ENCODE measurements around the gene KLF11. TPM values are rescaled to one million over a fixed set of nuclear protein-coding genes. Genes with fewer than 3 reads are reported as not detected.

KLF11 gene
- total and polyA plus RNA-seq, 2 experiments from 2014 or later: 4.8 to 6.6 TPM

DNA sequence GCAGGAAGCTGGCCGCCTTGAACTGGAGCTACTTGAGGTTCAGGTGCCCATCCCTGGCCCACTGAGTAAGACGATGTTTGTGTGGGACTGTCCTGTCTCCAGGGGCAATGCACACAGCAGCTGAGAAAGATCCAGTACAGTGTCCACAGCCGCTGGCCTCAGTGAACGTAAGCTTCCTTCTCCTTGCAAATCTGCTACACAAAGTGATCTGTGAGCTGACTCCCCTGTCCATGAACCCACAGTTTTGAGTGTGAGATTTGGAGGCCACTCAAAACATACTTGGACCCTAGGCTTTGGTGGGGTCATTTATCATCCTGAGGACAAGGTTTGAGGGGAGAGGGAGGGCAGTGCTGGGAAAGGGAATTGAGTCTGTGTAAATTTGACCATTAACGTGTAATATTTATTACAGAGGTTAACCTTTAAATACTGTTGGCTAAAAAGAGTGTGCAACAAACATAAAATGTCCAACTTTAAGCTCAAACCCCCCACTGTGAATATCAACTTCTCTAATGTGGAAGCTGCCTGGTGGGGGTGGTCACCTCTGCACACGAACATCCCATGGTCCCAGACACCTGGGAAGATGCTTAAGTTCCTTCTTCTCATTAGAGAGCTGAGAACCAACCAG lies 41.8 kb downstream of the KLF11 start:
- TF ChIP-seq EZH2phosphoT487 (IDR thresholded peaks at IDR 0.05; ENCODE audit: insufficient read depth, low read depth) (no peak), EZH2 (IDR thresholded peaks at IDR 0.05; ENCODE audit: insufficient read depth, poor library complexity, severe bottlenecking) (no peak)
- 0 out of 2 replicates have a peak, but pooled peaks cover 8% of the 10 kb centered on the region for H3K4me1 ChIP-seq (ENCODE audit: insufficient read depth)
- H2AFZ ChIP-seq: no peak overlapping the region
- 58 to 74% methylated on average over 4 to 6 of the region's 6 CpGs for WGBS, 2 experiments (ENCODE audit: low coverage in 1 of 2, low lambda C conversion rate in 2 of 2, missing lambda C conversion rate in 2 of 2)
- H4K20me1 ChIP-seq (ENCODE audit: insufficient read depth): no peaks in the 10 kb centered on the region
- in situ Hi-C loops (cut with MboI): no loop called here
- H3K79me2 ChIP-seq (ENCODE audit: insufficient read depth): no peaks in the 10 kb centered on the region
- no peak overlapping the region for H3K9ac ChIP-seq
- no peaks in the 10 kb centered on the region for H3K9me2 ChIP-seq (ENCODE audit: insufficient read depth)
- H3K4me2 ChIP-seq (ENCODE audit: unreplicated experiment): no peak overlapping the region
- no peak overlapping the region for H3K4me3 ChIP-seq
- DNase-seq: no peak
- peaks cover 66% of the 10 kb centered on the region for H3K27me3 ChIP-seq (replicated peaks; ENCODE audit: insufficient read depth)
- H3K9me3 ChIP-seq (ENCODE audit: low read depth): no peaks in the 10 kb centered on the region
- no peaks in the 10 kb centered on the region for H3K36me3 ChIP-seq (ENCODE audit: low read depth)
- H3F3A ChIP-seq (ENCODE audit: insufficient read depth): 0 out of 2 replicates have a peak, but pooled peaks cover 5% of the 10 kb centered on the region
- H3K27ac ChIP-seq: no peak overlapping the region

DNA sequence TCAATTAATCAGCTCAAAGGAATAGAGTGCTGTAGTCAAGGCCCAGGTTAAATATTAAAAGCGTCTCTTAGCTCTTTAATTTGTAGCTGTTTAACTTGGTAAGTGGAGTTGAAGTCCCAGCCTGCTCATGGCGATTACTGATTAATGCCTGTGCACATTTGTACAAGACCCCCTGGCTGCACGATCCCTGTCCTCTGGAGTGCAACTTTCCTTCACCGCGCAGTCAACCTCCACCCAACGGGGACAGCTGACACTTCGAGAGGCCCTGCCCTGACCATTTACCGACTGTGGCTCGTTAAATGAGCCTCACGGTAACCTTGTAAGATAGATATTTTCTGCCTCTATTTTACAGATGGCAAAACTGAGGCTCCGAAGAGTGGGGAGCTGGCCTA lies 42.3 kb downstream of the KLF11 start:
- Histone ChIP-seq H2AFZ (no peak overlapping the region), H4K20me1 (ENCODE audit: insufficient read depth) (no peaks in the 10 kb centered on the region), H3K36me3 (ENCODE audit: low read depth) (no peaks in the 10 kb centered on the region), H3K9ac (no peak overlapping the region), H3K9me3 (ENCODE audit: low read depth) (no peaks in the 10 kb centered on the region), H3K79me2 (ENCODE audit: insufficient read depth) (no peaks in the 10 kb centered on the region), H3K4me2 (ENCODE audit: unreplicated experiment) (no peak overlapping the region), H3K4me1 (ENCODE audit: insufficient read depth) (0 out of 2 replicates have a peak, but pooled peaks cover 8% of the 10 kb centered on the region), H3K27me3 (replicated peaks; ENCODE audit: insufficient read depth) (peaks cover 71% of the 10 kb centered on the region), H3K27ac (no peak overlapping the region), H3K9me2 (ENCODE audit: insufficient read depth) (no peaks in the 10 kb centered on the region), H3K4me3 (no peak overlapping the region), H3F3A (ENCODE audit: insufficient read depth) (0 out of 2 replicates have a peak, but pooled peaks cover 5% of the 10 kb centered on the region)
- TF ChIP-seq EZH2 (IDR thresholded peaks at IDR 0.05; ENCODE audit: insufficient read depth, poor library complexity, severe bottlenecking): no peak
- no peak for TF ChIP-seq EZH2phosphoT487 (IDR thresholded peaks at IDR 0.05; ENCODE audit: insufficient read depth, low read depth)
- DNase-seq: no peak
- WGBS, 2 experiments (ENCODE audit: low coverage in 1 of 2, low lambda C conversion rate in 2 of 2, missing lambda C conversion rate in 2 of 2): 92% methylated on average over 11 of the region's 11 CpGs
- in situ Hi-C loops (cut with MboI): no loop called here

DNA sequence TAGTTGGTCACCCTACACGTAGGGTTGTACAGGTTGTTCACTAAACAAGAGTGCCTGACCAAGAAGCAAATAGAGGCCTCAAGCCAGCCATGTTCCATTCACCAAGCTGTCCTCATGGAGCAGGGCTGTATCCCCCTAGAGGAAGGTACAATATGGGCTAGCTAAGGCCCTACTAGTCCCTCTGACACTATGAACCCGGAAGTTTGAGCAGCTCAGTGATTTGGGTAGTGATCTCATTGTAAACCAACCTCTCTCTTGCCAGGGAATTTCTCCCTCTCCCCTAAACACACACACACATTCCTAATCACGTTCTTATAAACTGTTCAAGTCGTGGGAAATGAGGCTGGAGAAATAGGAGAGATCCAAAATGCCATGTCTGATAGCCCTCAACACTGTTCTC lies 43.6 kb downstream of the KLF11 start:
- no peak for DNase-seq
- H3K27me3 ChIP-seq (replicated peaks; ENCODE audit: insufficient read depth): peaks cover 63% of the 10 kb centered on the region

DNA sequence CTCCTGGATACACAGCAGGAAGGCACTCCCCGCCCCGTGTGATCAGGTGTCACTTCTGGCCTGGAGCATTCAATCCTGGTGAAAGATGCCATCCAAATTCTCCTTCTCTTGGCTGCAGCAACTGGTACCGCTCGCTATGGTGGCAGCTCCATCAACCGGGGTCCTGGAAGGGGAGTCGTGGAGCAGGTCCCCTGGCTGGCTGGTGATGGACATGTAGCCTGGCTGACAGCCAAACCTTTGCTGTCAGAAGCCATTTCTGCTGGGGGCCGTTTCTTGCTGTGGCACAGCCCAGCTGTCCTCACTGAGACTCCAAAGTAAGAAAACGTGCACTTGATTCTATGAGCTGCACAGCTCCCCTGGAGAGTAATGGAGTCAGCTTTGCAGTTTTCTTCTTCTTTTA lies 44.0 kb downstream of the KLF11 start:
- WGBS, 2 experiments (ENCODE audit: low coverage in 1 of 2, low lambda C conversion rate in 2 of 2, missing lambda C conversion rate in 2 of 2): 71 to 74% methylated on average over 8 of the region's 8 CpGs
- H4K20me1 ChIP-seq (ENCODE audit: insufficient read depth): no peaks in the 10 kb centered on the region
- H2AFZ ChIP-seq: no peak overlapping the region
- H3K79me2 ChIP-seq (ENCODE audit: insufficient read depth): no peaks in the 10 kb centered on the region
- 0 out of 2 replicates have a peak, but pooled peaks cover 8% of the 10 kb centered on the region for H3K4me1 ChIP-seq (ENCODE audit: insufficient read depth)
- in situ Hi-C loops (cut with MboI): no loop called here
- DNase-seq: no peak
- H3F3A ChIP-seq (ENCODE audit: insufficient read depth): 0 out of 2 replicates have a peak, but pooled peaks cover 5% of the 10 kb centered on the region
- no peaks in the 10 kb centered on the region for H3K9me2 ChIP-seq (ENCODE audit: insufficient read depth)
- no peak overlapping the region for H3K4me2 ChIP-seq (ENCODE audit: unreplicated experiment)
- no peaks in the 10 kb centered on the region for H3K36me3 ChIP-seq (ENCODE audit: low read depth)
- no peak overlapping the region for H3K27ac ChIP-seq
- peaks cover 61% of the 10 kb centered on the region for H3K27me3 ChIP-seq (replicated peaks; ENCODE audit: insufficient read depth)
- no peak overlapping the region for H3K4me3 ChIP-seq
- TF ChIP-seq EZH2phosphoT487 (IDR thresholded peaks at IDR 0.05; ENCODE audit: insufficient read depth, low read depth) (no peak), EZH2 (IDR thresholded peaks at IDR 0.05; ENCODE audit: insufficient read depth, poor library complexity, severe bottlenecking) (no peak)
- no peaks in the 10 kb centered on the region for H3K9me3 ChIP-seq (ENCODE audit: low read depth)
- H3K9ac ChIP-seq: no peak overlapping the region

More for the DNA sequence above, 43.6 kb downstream of the KLF11 start:
- H3K4me2 ChIP-seq (ENCODE audit: unreplicated experiment): no peak overlapping the region
- no peak overlapping the region for H3K4me3 ChIP-seq
- H3K4me1 ChIP-seq (ENCODE audit: insufficient read depth): 0 out of 2 replicates have a peak, but pooled peaks cover 8% of the 10 kb centered on the region
- in situ Hi-C loops (cut with MboI): no loop called here
- H3K9ac ChIP-seq: no peak overlapping the region
- H3K9me2 ChIP-seq (ENCODE audit: insufficient read depth): no peaks in the 10 kb centered on the region
- H3F3A ChIP-seq (ENCODE audit: insufficient read depth): 0 out of 2 replicates have a peak, but pooled peaks cover 5% of the 10 kb centered on the region
- H3K36me3 ChIP-seq (ENCODE audit: low read depth): no peaks in the 10 kb centered on the region
- no peaks in the 10 kb centered on the region for H3K79me2 ChIP-seq (ENCODE audit: insufficient read depth)
- no peaks in the 10 kb centered on the region for H4K20me1 ChIP-seq (ENCODE audit: insufficient read depth)
- 40 to 47% methylated on average over 4 of the region's 4 CpGs for WGBS, 2 experiments (ENCODE audit: low coverage in 1 of 2, low lambda C conversion rate in 2 of 2, missing lambda C conversion rate in 2 of 2)
- H3K9me3 ChIP-seq (ENCODE audit: low read depth): no peaks in the 10 kb centered on the region
- H3K27ac ChIP-seq: no peak overlapping the region
- TF ChIP-seq EZH2phosphoT487 (IDR thresholded peaks at IDR 0.05; ENCODE audit: insufficient read depth, low read depth) (no peak), EZH2 (IDR thresholded peaks at IDR 0.05; ENCODE audit: insufficient read depth, poor library complexity, severe bottlenecking) (no peak)
- H2AFZ ChIP-seq: no peak overlapping the region

Measured in GM23248 (cell line).